Mesenteric fat pad (tissue), 1 donor: ENCODE data around the gene RCC1. TPM values are rescaled to one million over a fixed set of nuclear protein-coding genes. Genes with fewer than 3 reads are reported as not detected.
"Not testable (repeated sequence)": the region's sequence is repeated elsewhere in the genome, so short reads cannot be mapped to it uniquely, and the experiment has no call there.

Experiments
- DNase-seq: peaks from one replicate; pipeline ENCODE4 v3.0.0-alpha.2; 2020; ENCODE audit warnings: low spot score
- long read RNA-seq: library from polyadenylated mRNA; unstranded; transcript quantifications from one replicate; pipeline ENCODE4 v2.0.0, GENCODE V29; 2020
- total RNA-seq: library from RNA; stranded (reverse); fragmentation: NEBNext Ultra II Directional; extraction: Animal tissue kit (Norgen Biotek cat#: 25700); gene quantifications from one replicate; pipeline ENCODE4 v1.2.1, GENCODE V29; 2021
- donor health status: DM: yes; HTN: yes; CAD: no.

RCC1 gene, protein sequence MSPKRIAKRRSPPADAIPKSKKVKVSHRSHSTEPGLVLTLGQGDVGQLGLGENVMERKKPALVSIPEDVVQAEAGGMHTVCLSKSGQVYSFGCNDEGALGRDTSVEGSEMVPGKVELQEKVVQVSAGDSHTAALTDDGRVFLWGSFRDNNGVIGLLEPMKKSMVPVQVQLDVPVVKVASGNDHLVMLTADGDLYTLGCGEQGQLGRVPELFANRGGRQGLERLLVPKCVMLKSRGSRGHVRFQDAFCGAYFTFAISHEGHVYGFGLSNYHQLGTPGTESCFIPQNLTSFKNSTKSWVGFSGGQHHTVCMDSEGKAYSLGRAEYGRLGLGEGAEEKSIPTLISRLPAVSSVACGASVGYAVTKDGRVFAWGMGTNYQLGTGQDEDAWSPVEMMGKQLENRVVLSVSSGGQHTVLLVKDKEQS
- total RNA-seq, result 18.6 TPM
- long read RNA-seq, transcript RCC1-202 (10 exons, 2,424 nt), result major isoform, 6 of 70 reads
- long read RNA-seq, partial matches to known transcripts, result 3 of 70 reads
- long read RNA-seq, other reads (novel, unspliced or antisense), result 52 of 70 reads

GRCh38 chr1:28505406-28506187 lies at the start of gene RCC1:
RCC1 (plus strand) TSS chr1:28506043; CDS start chr1:28529867, 23,824 bp downstream.
- DNase-seq, result peak; percentile 97

- DNase-seq, result no peak
Observed at GRCh38 chr1:28456078-28456477, 49.8 kb upstream of the RCC1 start.

GRCh38 chr1:28457678-28458077 lies 48.2 kb upstream of the RCC1 start:
- DNase-seq, result no peak

DNA sequence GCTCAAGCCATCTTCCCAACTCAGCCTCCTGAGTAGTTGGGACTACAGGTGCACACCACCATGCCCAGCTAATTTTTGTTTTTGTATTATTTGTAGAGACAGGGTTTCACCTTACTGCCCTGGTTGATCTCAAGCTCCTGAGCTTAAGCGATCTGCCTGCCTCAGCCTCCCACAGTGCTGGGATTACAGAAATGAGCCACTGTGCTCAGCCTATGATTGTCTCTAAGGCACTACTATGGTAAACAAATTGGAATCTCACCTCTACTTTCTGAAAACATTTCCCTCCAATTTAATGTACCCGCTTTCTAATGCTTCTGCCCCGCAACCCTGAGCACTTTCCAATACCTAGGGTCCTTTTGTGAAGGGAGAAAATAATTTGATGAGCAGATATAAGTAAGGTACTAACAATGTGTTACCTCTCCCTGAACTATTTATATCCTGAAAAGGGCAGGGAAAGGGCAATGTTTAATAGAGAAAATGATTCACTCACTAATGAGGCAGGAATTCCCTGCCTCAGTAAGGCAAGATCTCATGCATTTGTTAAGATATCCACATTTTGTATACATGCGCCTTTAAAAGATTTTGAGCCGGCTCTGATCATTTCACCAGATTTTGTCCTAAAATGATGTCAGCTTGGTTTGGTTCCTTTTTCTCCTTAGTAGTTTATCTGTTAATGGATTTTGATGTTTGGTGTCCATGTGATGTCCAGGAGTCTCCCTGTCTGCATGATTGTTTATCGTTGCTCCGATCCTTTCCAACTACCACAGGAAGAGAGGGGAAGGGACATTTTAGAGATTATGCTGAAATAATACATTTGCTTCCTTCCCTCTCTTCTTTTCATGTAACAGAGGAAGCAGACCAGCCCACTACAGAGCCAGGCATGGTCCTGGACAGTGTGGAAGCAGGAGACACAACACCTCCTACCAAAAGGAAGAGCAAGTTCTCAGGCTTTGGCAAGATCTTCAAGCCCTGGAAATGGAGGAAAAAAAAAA lies 47.3 kb upstream of the RCC1 start:
- no peak for DNase-seq

- DNase-seq, result no peak
Observed at GRCh38 chr1:28466226-28466778, 39.5 kb upstream of the RCC1 start.

DNA sequence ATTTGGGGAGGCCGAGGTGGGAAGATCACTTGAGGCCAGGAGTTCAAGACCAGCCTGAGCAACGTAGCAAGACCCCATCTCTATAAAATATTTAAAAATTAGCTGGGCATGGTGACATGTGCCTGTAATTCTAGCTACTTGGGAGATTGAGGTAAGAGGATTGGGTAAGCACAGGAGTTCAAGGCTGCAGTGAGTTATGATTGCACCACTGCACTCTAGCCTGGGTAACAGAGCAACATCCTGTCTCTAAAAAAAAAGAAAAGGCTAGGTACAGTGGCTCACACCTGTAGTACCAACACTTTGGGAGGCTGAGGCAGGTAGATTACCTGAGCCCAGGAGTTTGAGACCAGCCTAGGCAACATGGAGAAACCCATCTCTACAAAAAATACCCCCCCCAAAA lies 35.7 kb upstream of the RCC1 start:
- DNase-seq, result no peak

- not testable (repeated sequence) for DNase-seq
Observed at GRCh38 chr1:28479497-28479896, 26.3 kb upstream of the RCC1 start.

GRCh38 chr1:28480308-28480707 lies 25.5 kb upstream of the RCC1 start:
- DNase-seq, result no peak

DNA sequence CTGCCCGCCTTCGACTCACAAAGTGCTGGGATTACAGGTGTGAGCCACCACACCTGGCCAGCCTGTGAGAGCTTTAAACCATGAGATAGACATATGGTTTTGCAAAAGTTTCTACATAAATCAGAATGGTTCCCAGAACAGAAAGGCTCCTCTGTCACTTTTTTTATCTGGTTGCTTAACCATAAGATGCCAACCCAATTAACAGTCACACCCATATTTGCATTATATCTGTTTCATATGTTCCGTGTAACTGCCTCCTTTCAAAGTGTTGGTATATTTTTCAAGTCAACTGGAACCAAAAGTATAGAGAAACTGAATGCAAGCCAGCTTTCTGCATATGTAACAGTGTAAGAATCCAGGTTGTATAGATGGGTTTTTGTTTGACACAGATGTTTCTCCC lies 23.7 kb upstream of the RCC1 start:
- DNase-seq, result no peak

DNA sequence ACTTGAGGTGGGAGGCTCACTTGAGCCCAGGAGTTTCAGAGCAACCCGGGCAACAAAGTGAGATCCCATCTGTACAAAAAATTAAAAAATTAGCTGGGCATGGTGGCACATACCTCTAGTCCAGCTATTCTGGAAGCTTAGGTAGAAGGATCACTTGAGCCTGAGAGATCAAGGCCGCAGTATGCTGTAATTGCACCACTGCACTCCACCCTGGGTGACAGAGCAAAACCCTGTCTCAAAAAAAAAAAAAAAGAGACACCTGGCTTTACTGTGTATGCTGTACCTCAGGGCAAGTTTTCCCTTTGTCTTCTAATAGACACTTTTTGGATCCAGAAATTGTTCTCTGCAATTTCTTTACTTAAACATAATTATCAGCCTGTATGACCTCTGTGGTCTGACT lies 23.1 kb upstream of the RCC1 start:
- DNase-seq, result no peak

GRCh38 chr1:28494737-28495136 lies 11.1 kb upstream of the RCC1 start:
- no peak for DNase-seq

GRCh38 chr1:28499553-28499952 lies 6.3 kb upstream of the RCC1 start:
- DNase-seq, result no peak

- DNase-seq, result no peak
Observed at GRCh38 chr1:28501925-28502324, 3.9 kb upstream of the RCC1 start.

GRCh38 chr1:28503117-28503516 lies 2.7 kb upstream of the RCC1 start:
- no peak for DNase-seq

DNA sequence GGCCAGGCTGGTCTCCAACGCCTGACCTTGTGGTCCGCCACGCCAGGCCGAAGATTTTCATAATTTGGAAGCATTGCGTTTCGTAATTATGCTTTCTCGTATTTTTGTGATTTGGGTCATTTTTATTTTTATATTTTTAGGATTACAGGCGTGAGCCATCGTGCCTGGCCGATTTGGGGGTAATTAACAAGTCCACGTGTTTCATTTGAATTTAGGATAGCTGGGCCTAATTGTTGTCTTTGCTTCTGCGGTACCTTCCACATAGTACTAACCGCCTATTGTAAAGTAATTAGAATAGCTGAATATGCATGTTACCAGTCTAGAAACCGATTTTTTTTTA lies 1.0 kb downstream of the RCC1 start:
- DNase-seq, result no peak

DNA sequence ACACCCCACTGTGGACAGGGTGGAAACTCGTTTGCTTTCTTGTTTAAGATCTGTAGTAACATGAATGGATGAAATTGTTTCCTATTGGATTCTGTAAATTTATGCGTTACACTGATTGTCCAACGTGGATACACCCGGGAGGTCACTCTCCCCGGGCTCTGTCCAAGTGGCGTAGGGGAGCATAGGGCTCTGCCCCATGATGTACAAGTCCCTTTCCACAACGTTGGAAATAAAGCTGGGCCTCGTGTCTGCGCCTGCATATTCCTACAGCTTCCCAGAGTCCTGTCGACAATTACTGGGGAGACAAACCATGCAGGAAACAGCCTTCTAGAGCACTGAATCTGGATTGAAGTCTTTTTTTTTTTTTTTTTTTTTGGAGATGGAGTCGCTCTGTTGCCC lies 1.4 kb downstream of the RCC1 start:
- DNase-seq, result no peak

- no peak for DNase-seq
Observed at GRCh38 chr1:28507646-28508434, 2.0 kb downstream of the RCC1 start.

DNA sequence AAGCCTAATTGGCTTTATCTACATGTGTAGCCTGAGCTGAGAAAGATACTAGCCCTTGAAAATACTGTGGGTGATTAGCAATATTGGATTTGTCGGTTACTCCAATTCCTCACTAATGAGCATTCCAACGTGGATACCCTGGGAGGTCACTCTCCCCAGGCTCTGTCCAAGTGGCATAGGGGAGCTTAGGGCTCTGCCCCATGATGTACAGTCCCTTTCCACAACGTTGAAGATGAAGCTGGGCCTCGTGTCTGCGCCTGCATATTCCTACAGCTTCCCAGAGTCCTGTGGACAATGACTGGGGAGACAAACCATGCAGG lies 2.6 kb downstream of the RCC1 start:
- DNase-seq, result no peak

- DNase-seq, result no peak
Observed at GRCh38 chr1:28509705-28510272, 3.9 kb downstream of the RCC1 start.
